Limb (tissue), 2 donors: ENCODE measurements around the gene ZNF385B.
"Not testable (repeated sequence)": the region's sequence is repeated elsewhere in the genome, so short reads cannot be mapped to it uniquely, and the experiment has no call there.

Source experiments
- DNase-seq, 2 donors: peaks; one replicate each; pipeline ENCODE4 v3.0.0-alpha.2; 2016; ENCODE audit errors: extremely low spot score in 2 of 2

ZNF385B gene

GRCh38 chr2:179512281-179513035 is 349.0 kb downstream of the ZNF385B start:
- DNase-seq: no peak

- no peak for DNase-seq
Observed at GRCh38 chr2:179511105-179511789, 350.2 kb downstream of the ZNF385B start.

- DNase-seq: no peak
Observed at GRCh38 chr2:179495315-179495714, 366.1 kb downstream of the ZNF385B start.

- DNase-seq: no peak
Observed at GRCh38 chr2:179488563-179488962, 372.8 kb downstream of the ZNF385B start.

- DNase-seq: no peak
Observed at GRCh38 chr2:179487010-179487731, 374.2 kb downstream of the ZNF385B start.

GRCh38 chr2:179483131-179483530 is 378.3 kb downstream of the ZNF385B start:
- no peak for DNase-seq

- DNase-seq: no peak
Observed at GRCh38 chr2:179479947-179480346, 381.5 kb downstream of the ZNF385B start.

- no peak for DNase-seq
Observed at GRCh38 chr2:179478771-179479170, 382.6 kb downstream of the ZNF385B start.

- DNase-seq: no peak
Observed at GRCh38 chr2:179470992-179471391, 390.4 kb downstream of the ZNF385B start.

GRCh38 chr2:179470089-179470488 is 391.3 kb downstream of the ZNF385B start:
- DNase-seq: no peak

- DNase-seq: no peak
Observed at GRCh38 chr2:179467960-179468359, 393.5 kb downstream of the ZNF385B start.

- DNase-seq: no peak
Observed at GRCh38 chr2:179467111-179467510, 394.3 kb downstream of the ZNF385B start.

- DNase-seq: no peak
Observed at GRCh38 chr2:179461420-179461819, 400.0 kb downstream of the ZNF385B start.

- no peak for DNase-seq
Observed at GRCh38 chr2:179460181-179460929, 401.1 kb downstream of the ZNF385B start.

- DNase-seq: not testable (repeated sequence)
Observed at GRCh38 chr2:179458113-179458512, 403.3 kb downstream of the ZNF385B start.

- no peak for DNase-seq
Observed at GRCh38 chr2:179455824-179456223, 405.6 kb downstream of the ZNF385B start.

- no peak for DNase-seq
Observed at GRCh38 chr2:179455172-179455524, 406.3 kb downstream of the ZNF385B start.

GRCh38 chr2:179454443-179455171 is 406.8 kb downstream of the ZNF385B start:
- no peak for DNase-seq

- no peak for DNase-seq
Observed at GRCh38 chr2:179449010-179449409, 412.4 kb downstream of the ZNF385B start.

GRCh38 chr2:179447839-179448447 is 413.5 kb downstream of the ZNF385B start:
- DNase-seq: no peak

GRCh38 chr2:179447421-179447820 is 414.0 kb downstream of the ZNF385B start:
- no peak for DNase-seq
